ENCODE data around the gene NFE2L2.

Gene NFE2L2

DNA sequence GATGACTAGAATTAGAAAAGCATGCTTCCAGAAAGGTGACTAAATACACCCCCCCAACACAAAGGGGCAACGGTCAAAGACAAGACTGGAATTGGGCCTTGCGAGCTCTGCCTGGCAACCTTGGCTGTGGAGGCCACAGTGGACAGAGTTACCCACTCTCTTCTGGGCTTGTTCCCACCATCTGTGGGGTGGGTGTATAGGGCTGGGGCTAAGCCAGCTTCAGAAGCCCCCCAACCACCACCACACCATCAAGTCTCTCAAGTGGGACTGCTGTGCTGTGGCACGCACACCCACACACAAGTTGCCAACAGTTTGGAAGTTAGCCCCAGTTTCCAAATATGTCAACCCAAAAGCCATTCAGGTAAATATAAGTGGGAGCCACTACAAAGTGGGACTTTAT lies 7.8 kb downstream of the NFE2L2 start:
- Histone ChIP-seq H3F3A (ENCODE audit: insufficient read depth) (no peaks in the 10 kb centered on the region), H3K9me2 (replicated peaks; ENCODE audit: insufficient read depth, low read length) (no peaks in the 10 kb centered on the region), H3K36me3 (ENCODE audit: low read length) (peaks cover 3% of the 10 kb centered on the region; the same call in 1 of the 2 replicates), H3K4me3 (ENCODE audit: insufficient read depth, low read length, poor library complexity, severe bottlenecking) (no peak overlapping the region), H3K79me2 (ENCODE audit: insufficient read depth, low read length) (peaks cover 100% of the 10 kb centered on the region), H3K9me3 (ENCODE audit: insufficient read depth, low read length) (no peaks in the 10 kb centered on the region), H3K9ac (ENCODE audit: low read length) (no peak overlapping the region), H3K27ac (ENCODE audit: low read depth, low read length) (no peak overlapping the region), H3K27me3 (ENCODE audit: low read length) (no peaks in the 10 kb centered on the region), H3K4me2 (ENCODE audit: low read depth, low read length, poor library complexity, severe bottlenecking) (no peak overlapping the region), H4K20me1 (ENCODE audit: low read depth, low read length) (peaks cover 49% of the 10 kb centered on the region; the same call in 1 of the 2 replicates), H2AFZ (ENCODE audit: low read depth, low read length, severe bottlenecking) (no peak overlapping the region)
- TF ChIP-seq, protein P1, sequence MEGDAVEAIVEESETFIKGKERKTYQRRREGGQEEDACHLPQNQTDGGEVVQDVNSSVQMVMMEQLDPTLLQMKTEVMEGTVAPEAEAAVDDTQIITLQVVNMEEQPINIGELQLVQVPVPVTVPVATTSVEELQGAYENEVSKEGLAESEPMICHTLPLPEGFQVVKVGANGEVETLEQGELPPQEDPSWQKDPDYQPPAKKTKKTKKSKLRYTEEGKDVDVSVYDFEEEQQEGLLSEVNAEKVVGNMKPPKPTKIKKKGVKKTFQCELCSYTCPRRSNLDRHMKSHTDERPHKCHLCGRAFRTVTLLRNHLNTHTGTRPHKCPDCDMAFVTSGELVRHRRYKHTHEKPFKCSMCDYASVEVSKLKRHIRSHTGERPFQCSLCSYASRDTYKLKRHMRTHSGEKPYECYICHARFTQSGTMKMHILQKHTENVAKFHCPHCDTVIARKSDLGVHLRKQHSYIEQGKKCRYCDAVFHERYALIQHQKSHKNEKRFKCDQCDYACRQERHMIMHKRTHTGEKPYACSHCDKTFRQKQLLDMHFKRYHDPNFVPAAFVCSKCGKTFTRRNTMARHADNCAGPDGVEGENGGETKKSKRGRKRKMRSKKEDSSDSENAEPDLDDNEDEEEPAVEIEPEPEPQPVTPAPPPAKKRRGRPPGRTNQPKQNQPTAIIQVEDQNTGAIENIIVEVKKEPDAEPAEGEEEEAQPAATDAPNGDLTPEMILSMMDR (IDR thresholded peaks at IDR 0.05; ENCODE audit: insufficient read depth, low read length, poor library complexity, severe bottlenecking): no peak
- TF ChIP-seq EZH2phosphoT487 (conservative IDR thresholded peaks at IDR 0.05; ENCODE audit: low read length): no peak

DNA sequence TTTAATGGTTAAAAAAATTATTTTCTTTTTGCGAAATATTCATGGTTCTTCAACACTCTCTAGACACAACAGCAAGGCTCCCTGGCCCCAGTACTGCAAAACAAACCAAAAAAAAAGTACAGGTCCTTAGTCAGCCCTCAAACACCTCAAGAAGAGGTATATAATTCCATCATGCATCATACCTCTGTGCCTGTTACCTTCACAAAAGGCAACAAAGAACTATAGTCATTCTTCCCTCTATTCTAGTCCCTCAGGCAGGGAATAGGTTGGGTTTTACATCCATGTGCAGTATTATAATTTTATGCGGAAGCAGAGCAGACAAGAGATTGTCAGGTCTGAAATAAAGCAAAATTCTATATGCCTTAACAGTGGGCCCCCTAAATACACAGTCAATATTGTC lies 8.5 kb downstream of the NFE2L2 start:
- peaks cover 100% of the 10 kb centered on the region for H3K79me2 ChIP-seq (ENCODE audit: insufficient read depth, low read length)
- H4K20me1 ChIP-seq (ENCODE audit: low read depth, low read length): peaks cover 48% of the 10 kb centered on the region; the same call in 1 of the 2 replicates
- H2AFZ ChIP-seq (ENCODE audit: low read depth, low read length, severe bottlenecking): no peak overlapping the region
- no peak overlapping the region for H3K4me3 ChIP-seq (ENCODE audit: insufficient read depth, low read length, poor library complexity, severe bottlenecking)
- no peaks in the 10 kb centered on the region for H3K9me3 ChIP-seq (ENCODE audit: insufficient read depth, low read length)
- peaks cover 3% of the 10 kb centered on the region; the same call in 1 of the 2 replicates for H3K36me3 ChIP-seq (ENCODE audit: low read length)
- H3K27ac ChIP-seq (ENCODE audit: low read depth, low read length): no peak overlapping the region
- no peaks in the 10 kb centered on the region for H3F3A ChIP-seq (ENCODE audit: insufficient read depth)
- no peak overlapping the region for H3K9ac ChIP-seq (ENCODE audit: low read length)
- no peak overlapping the region for H3K4me2 ChIP-seq (ENCODE audit: low read depth, low read length, poor library complexity, severe bottlenecking)
- H3K27me3 ChIP-seq (ENCODE audit: low read length): no peaks in the 10 kb centered on the region
- TF ChIP-seq EZH2phosphoT487 (conservative IDR thresholded peaks at IDR 0.05; ENCODE audit: low read length): no peak
- TF ChIP-seq, protein P1 (IDR thresholded peaks at IDR 0.05; ENCODE audit: insufficient read depth, low read length, poor library complexity, severe bottlenecking): no peak
- no peaks in the 10 kb centered on the region for H3K9me2 ChIP-seq (replicated peaks; ENCODE audit: insufficient read depth, low read length)

DNA sequence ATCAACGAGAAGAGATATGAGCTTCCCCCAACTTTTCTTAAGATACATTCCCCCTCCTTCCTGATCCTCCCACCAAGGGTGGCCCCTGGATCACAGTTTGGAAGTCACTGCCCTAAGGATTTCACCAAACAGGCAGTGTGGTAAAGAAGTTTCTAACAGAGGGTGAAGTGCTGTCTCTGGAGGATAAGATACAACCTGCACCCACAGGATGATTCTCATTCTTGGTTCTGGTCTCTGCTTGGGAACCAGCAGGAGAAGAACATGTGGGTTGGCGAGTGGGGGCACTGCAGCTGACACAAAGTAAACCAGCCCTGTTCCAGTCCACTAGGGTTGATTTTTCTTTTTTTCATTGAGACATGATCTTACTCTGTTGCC lies 9.3 kb downstream of the NFE2L2 start:
- H3K9me3 ChIP-seq (ENCODE audit: insufficient read depth, low read length): no peaks in the 10 kb centered on the region
- no peaks in the 10 kb centered on the region for H3K9me2 ChIP-seq (replicated peaks; ENCODE audit: insufficient read depth, low read length)
- no peak overlapping the region for H2AFZ ChIP-seq (ENCODE audit: low read depth, low read length, severe bottlenecking)
- no peak overlapping the region for H3K4me3 ChIP-seq (ENCODE audit: insufficient read depth, low read length, poor library complexity, severe bottlenecking)
- peaks cover 52% of the 10 kb centered on the region; the same call in 1 of the 2 replicates for H4K20me1 ChIP-seq (ENCODE audit: low read depth, low read length)
- H3K9ac ChIP-seq (ENCODE audit: low read length): no peak overlapping the region
- peaks cover 3% of the 10 kb centered on the region; the same call in 1 of the 2 replicates for H3K36me3 ChIP-seq (ENCODE audit: low read length)
- H3K27me3 ChIP-seq (ENCODE audit: low read length): no peaks in the 10 kb centered on the region
- no peak for TF ChIP-seq EZH2phosphoT487 (conservative IDR thresholded peaks at IDR 0.05; ENCODE audit: low read length)
- TF ChIP-seq, protein P1 (IDR thresholded peaks at IDR 0.05; ENCODE audit: insufficient read depth, low read length, poor library complexity, severe bottlenecking): no peak
- no peak overlapping the region for H3K4me2 ChIP-seq (ENCODE audit: low read depth, low read length, poor library complexity, severe bottlenecking)
- no peaks in the 10 kb centered on the region for H3F3A ChIP-seq (ENCODE audit: insufficient read depth)
- peaks cover 100% of the 10 kb centered on the region for H3K79me2 ChIP-seq (ENCODE audit: insufficient read depth, low read length)
- no peak overlapping the region for H3K27ac ChIP-seq (ENCODE audit: low read depth, low read length)

Data from SU-DHL-6 (cell line).